SK-N-SH (cell line): Measurements from ENCODE around the gene ANKS6. TPM values are rescaled to one million over a fixed set of nuclear protein-coding genes. Genes with fewer than 3 reads are reported as not detected.

Experiments
- CTCF ChIA-PET: fragments of 300-600, 350-600 bp; formaldehyde crosslinking; extraction: SDS; loops from one replicate; lab custom pipeline; 2021; lab: Yijun Ruan, JAX
- POLR2A ChIA-PET: fragments of 350-600 bp; sonication (Branson Sonifier 250); formaldehyde crosslinking; extraction: SDS; loops from one replicate; lab custom pipeline; 2020; ENCODE audit warnings: antibody characterized with exemption, inconsistent platforms; lab: Yijun Ruan, JAX
- DNase-seq: peaks from one replicate; pipeline ENCODE4 v3.0.0; 2012
- H2AFZ ChIP-seq: fragments of 200-600 bp; sonication (generic); 2 replicates; pipeline ENCODE4 v1.8.1; 2016; ENCODE audit warnings: antibody characterized with exemption, mild to moderate bottlenecking, low read depth
- H3F3A ChIP-seq: fragments of 200-600 bp; sonication (generic); replicated peaks from 2 replicates; pipeline ENCODE3; 2016; ENCODE audit warnings: antibody characterized with exemption, mild to moderate bottlenecking; ENCODE audit not compliant: insufficient read depth
- H3K27ac ChIP-seq, 2 experiments: fragments of 200-500 bp in 1 of 2; fragments of 200-600 bp in 1 of 2; sonication (Bioruptor generic) in 1 of 2; sonication (generic), shearing (Covaris generic) in 1 of 2; 2 replicates each; pipeline versions ENCODE4 v1.5.1 to v1.6.1; 2014 to 2016; ENCODE audit warnings: low read depth in 2 of 2, inconsistent platforms in 1 of 2, low read length in 1 of 2, mild to moderate bottlenecking in 1 of 2, mixed read lengths in 1 of 2
- H3K27me3 ChIP-seq: fragments of 200-600 bp; sonication (generic), shearing (Covaris generic); 2 replicates; pipeline ENCODE4 v1.6.1; 2016; ENCODE audit warnings: mixed run types; ENCODE audit not compliant: insufficient read depth
- H3K36me3 ChIP-seq, 2 experiments: fragments of 200-500 bp in 1 of 2; fragments of 200-600 bp in 1 of 2; sonication (Bioruptor generic) in 1 of 2; sonication (generic) in 1 of 2; replicated peaks in 1 of 2; 2 replicates each; pipeline versions ENCODE3 to v1.5.1; 2014 to 2016; ENCODE audit warnings: low read length in 1 of 2, mild to moderate bottlenecking in 1 of 2; ENCODE audit not compliant: insufficient read depth in 2 of 2, control insufficient read depth in 1 of 2
- H3K4me1 ChIP-seq, 2 experiments: fragments of 200-500 bp in 1 of 2; fragments of 200-600 bp in 1 of 2; sonication (Bioruptor generic) in 1 of 2; sonication (generic), shearing (Covaris generic) in 1 of 2; 2 replicates each; pipeline versions ENCODE4 v1.5.1 to v1.6.1; 2014 to 2016; ENCODE audit warnings: low read depth in 1 of 2, low read length in 1 of 2, mixed run types in 1 of 2; ENCODE audit not compliant: insufficient read depth in 2 of 2, control insufficient read depth in 1 of 2
- H3K4me2 ChIP-seq: fragments of 200-600 bp; sonication (generic), shearing (Covaris generic); 2 replicates; pipeline ENCODE4 v1.6.1; 2017; ENCODE audit warnings: mixed run types
- H3K4me3 ChIP-seq, 2 experiments: fragments of 200-500 bp in 1 of 2; fragments of 200-600 bp in 1 of 2; sonication (Bioruptor generic) in 1 of 2; sonication (generic), shearing (Covaris generic) in 1 of 2; 2 replicates each; pipeline versions ENCODE4 v1.5.1 to v1.8.1; 2014 to 2016; ENCODE audit warnings: low read depth in 2 of 2, inconsistent platforms in 1 of 2, low read length in 1 of 2, mild to moderate bottlenecking in 1 of 2, mixed read lengths in 1 of 2, moderate library complexity in 1 of 2
- H3K79me2 ChIP-seq: fragments of 200-600 bp; sonication (generic); 2 replicates; pipeline ENCODE4 v1.8.1; 2017; ENCODE audit warnings: mild to moderate bottlenecking; ENCODE audit not compliant: insufficient read depth
- H3K9ac ChIP-seq: fragments of 200-600 bp; sonication (generic); 2 replicates; pipeline ENCODE4 v1.6.1; 2017; ENCODE audit warnings: mixed run types
- H3K9me2 ChIP-seq: fragments of 200-600 bp; sonication (generic); 2 replicates; pipeline ENCODE4 v1.6.1; 2017; ENCODE audit warnings: mixed run types
- H3K9me3 ChIP-seq: fragments of 200-600 bp; sonication (generic); 2 replicates; pipeline ENCODE4 v1.6.1; 2017; ENCODE audit warnings: mixed run types, mild to moderate bottlenecking, moderate library complexity
- H4K20me1 ChIP-seq: fragments of 200-600 bp; sonication (generic); 2 replicates; pipeline ENCODE4 v1.6.1; 2017; ENCODE audit warnings: mild to moderate bottlenecking, mixed run types; ENCODE audit not compliant: insufficient read depth
- CHD2 ChIP-seq: fragments of 150-350 bp; IDR thresholded peaks from 2 replicates; pipeline ENCODE4 v1.6.1; 2018; ENCODE audit warnings: low read length; ENCODE audit not compliant: partially characterized antibody
- ELF1 ChIP-seq: IDR thresholded peaks from 2 replicates; pipeline ENCODE4 v1.4.0; 2012
- FOXJ3 ChIP-seq: sonication (generic); formaldehyde crosslinking; IDR thresholded peaks from 2 replicates; pipeline ENCODE4 v1.5.1; 2020; ENCODE audit warnings: mild to moderate bottlenecking, missing genetic modification reagents
- FOXM1 ChIP-seq: IDR thresholded peaks from 2 replicates; pipeline ENCODE4 v1.4.0; 2012; ENCODE audit warnings: low read depth, mild to moderate bottlenecking
- JUND ChIP-seq: IDR thresholded peaks from 2 replicates; pipeline ENCODE4 v1.4.0; 2012
- MAX ChIP-seq: IDR thresholded peaks from 2 replicates; pipeline ENCODE4 v1.4.0; 2012; ENCODE audit warnings: low read depth
- MEF2A ChIP-seq: IDR thresholded peaks from 2 replicates; pipeline ENCODE4 v1.4.0; 2012; ENCODE audit warnings: low read depth, borderline replicate concordance
- MXI1 ChIP-seq: IDR thresholded peaks from 2 replicates; pipeline ENCODE4 v1.6.1; 2012; ENCODE audit warnings: mild to moderate bottlenecking, low read depth, low read length, improper control_type of control experiment
- NFIC ChIP-seq: IDR thresholded peaks from 2 replicates; pipeline ENCODE4 v1.4.0; 2012; ENCODE audit warnings: borderline replicate concordance
- POLR2AphosphoS5 ChIP-seq: IDR thresholded peaks from 2 replicates; pipeline ENCODE4 v1.6.1; 2012; ENCODE audit warnings: low read depth, low read length
- RCOR1 ChIP-seq: fragments of 150-350 bp; IDR thresholded peaks from 2 replicates; pipeline ENCODE4 v1.6.1; 2017; ENCODE audit warnings: antibody characterized with exemption, low read length
- RFX5 ChIP-seq: IDR thresholded peaks from 2 replicates; pipeline ENCODE4 v1.6.1; 2012; ENCODE audit warnings: mild to moderate bottlenecking, improper control_type of control experiment, low read length
- SIN3A ChIP-seq: IDR thresholded peaks from 2 replicates; pipeline ENCODE4 v1.6.1; 2012; ENCODE audit warnings: low read depth, mild to moderate bottlenecking, low read length, moderate library complexity, borderline replicate concordance
- SMC3 ChIP-seq: IDR thresholded peaks from 2 replicates; pipeline ENCODE4 v1.6.1; 2012; ENCODE audit warnings: low read depth, low read length, improper control_type of control experiment
- USF1 ChIP-seq: IDR thresholded peaks from 2 replicates; pipeline ENCODE4 v1.4.0; 2012; ENCODE audit warnings: low read depth, borderline replicate concordance
- USF2 ChIP-seq: fragments of 150-350 bp; IDR thresholded peaks from 2 replicates; pipeline ENCODE4 v1.6.1; 2017; ENCODE audit warnings: antibody characterized with exemption, low read length, low read depth, borderline replicate concordance
- WGBS: methylation state at CpG from one replicate; pipeline ENCODE4 v1.1.6; 2017; ENCODE audit warnings: low lambda C conversion rate; 5-methylcytosine and 5-hydroxymethylcytosine counted together
- polyA plus RNA-seq, 3 experiments: library from polyadenylated mRNA; depleted of rRNA; stranded (reverse); fragments of >200 nt; gene quantifications; 2 replicates each; pipeline ENCODE4 v1.2.3, GENCODE V29; 2012
- TF ChIP-seq, protein P1 (sequence below): IDR thresholded peaks from 2 replicates; pipeline ENCODE4 v1.4.0; 2012; ENCODE audit warnings: low read depth, borderline replicate concordance
- TF ChIP-seq, protein P2 (sequence below): fragments of 150-350 bp; IDR thresholded peaks from 2 replicates; pipeline ENCODE4 v1.6.1; 2016; ENCODE audit warnings: mild to moderate bottlenecking, low read depth, low read length

The ANKS6 gene
- polyA plus RNA-seq, 1 of the 3 experiments (the other 2 are of a cell fraction) = 29.3 TPM

- peaks cover 26 to 30% of the 10 kb centered on the region in 2 experiments for H3K36me3 ChIP-seq
- H3K4me3 ChIP-seq = no peak overlapping the region
- CTCF ChIA-PET = interaction anchor here (0.6 to 12.1 kb wide), 16 partner anchors 7 to 569 kb away, joined by 3 to 198 read pairs (median 5); partner anchors contain the start of gene GABBR2
- no peak overlapping the region for H2AFZ ChIP-seq
- no peaks in the 10 kb centered on the region for H3K9me3 ChIP-seq
- H3K27me3 ChIP-seq = no peaks in the 10 kb centered on the region
- no peaks in the 10 kb centered on the region for H3K9me2 ChIP-seq
- H3K27ac ChIP-seq = no peak overlapping the region
- WGBS = 92% methylated on average over 15 of the region's 15 CpGs
- POLR2A ChIA-PET = no interaction called here
- no peaks in the 10 kb centered on the region for H4K20me1 ChIP-seq
- DNase-seq = no peak
- no peaks in the 10 kb centered on the region for H3K79me2 ChIP-seq
- TF ChIP-seq MXI1 (no peak), CHD2 (no peak), RFX5 (no peak), USF2 (no peak), RCOR1 (no peak), NFIC (no peak), JUND (no peak), SIN3A (no peak), FOXM1 (no peak), USF1 (no peak), MAX (no peak), SMC3 (no peak), FOXJ3 (CRISPR knock-in tag) (no peak), MEF2A (no peak), ELF1 (no peak), POLR2AphosphoS5 (no peak)
- TF ChIP-seq, protein P1, sequence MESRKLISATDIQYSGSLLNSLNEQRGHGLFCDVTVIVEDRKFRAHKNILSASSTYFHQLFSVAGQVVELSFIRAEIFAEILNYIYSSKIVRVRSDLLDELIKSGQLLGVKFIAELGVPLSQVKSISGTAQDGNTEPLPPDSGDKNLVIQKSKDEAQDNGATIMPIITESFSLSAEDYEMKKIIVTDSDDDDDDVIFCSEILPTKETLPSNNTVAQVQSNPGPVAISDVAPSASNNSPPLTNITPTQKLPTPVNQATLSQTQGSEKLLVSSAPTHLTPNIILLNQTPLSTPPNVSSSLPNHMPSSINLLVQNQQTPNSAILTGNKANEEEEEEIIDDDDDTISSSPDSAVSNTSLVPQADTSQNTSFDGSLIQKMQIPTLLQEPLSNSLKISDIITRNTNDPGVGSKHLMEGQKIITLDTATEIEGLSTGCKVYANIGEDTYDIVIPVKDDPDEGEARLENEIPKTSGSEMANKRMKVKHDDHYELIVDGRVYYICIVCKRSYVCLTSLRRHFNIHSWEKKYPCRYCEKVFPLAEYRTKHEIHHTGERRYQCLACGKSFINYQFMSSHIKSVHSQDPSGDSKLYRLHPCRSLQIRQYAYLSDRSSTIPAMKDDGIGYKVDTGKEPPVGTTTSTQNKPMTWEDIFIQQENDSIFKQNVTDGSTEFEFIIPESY = no peak
- TF ChIP-seq, protein P2, sequence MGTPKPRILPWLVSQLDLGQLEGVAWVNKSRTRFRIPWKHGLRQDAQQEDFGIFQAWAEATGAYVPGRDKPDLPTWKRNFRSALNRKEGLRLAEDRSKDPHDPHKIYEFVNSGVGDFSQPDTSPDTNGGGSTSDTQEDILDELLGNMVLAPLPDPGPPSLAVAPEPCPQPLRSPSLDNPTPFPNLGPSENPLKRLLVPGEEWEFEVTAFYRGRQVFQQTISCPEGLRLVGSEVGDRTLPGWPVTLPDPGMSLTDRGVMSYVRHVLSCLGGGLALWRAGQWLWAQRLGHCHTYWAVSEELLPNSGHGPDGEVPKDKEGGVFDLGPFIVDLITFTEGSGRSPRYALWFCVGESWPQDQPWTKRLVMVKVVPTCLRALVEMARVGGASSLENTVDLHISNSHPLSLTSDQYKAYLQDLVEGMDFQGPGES = no peak
- no peaks in the 10 kb centered on the region for H3K4me1 ChIP-seq
- peaks cover under 1% of the 10 kb centered on the region for H3F3A ChIP-seq
- no peak overlapping the region for H3K9ac ChIP-seq
- H3K4me2 ChIP-seq = no peak overlapping the region
Observed at GRCh38 chr9:98773721-98774120, 22.6 kb downstream of the ANKS6 start.
